ENCODE data around the gene GTF2F2.

GTF2F2 gene

DNA sequence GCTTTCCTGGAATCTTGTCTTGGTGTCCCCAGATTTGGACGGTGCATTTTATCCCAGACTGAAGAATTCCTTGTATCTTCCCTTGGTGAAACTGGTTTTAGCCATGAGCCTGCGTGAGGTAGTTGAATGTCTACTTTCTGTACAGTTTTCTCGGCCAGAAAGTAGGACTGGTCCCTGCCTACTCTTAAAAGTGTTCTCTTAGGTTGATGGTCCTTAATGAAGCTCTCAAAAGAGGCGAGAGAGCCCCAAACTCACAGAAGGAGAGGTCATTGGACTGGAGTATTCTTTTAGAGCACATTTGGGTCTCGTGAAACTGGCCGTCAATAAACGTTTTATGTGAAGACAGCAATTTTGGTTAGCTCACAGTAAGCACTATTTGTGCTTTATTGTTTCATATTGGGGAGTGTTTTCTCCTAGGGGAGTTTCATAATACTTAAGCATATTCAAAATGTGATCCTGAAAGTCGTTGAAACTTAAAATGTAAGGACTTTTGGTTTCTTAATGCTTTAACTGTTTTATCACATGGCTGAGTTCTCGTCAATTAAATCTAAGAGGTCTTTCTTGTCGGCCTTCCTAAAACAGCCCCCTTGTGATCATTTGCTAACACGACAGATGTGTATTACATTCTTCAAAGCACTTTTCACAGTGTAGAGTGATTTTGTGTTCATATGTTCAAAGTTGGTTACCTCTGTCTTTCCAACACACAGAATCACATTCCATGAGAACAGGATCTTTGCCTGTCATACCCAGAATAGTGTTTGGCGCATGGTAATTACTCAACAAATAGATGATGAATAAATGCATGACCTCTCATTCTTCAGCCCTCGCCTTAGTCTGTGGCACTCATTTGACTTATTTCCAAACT, 889 bp downstream of the GTF2F2 start:
- FAIRE-seq (no peak), DNase-seq (ENCODE audit: low spot score) (no peak)

DNA sequence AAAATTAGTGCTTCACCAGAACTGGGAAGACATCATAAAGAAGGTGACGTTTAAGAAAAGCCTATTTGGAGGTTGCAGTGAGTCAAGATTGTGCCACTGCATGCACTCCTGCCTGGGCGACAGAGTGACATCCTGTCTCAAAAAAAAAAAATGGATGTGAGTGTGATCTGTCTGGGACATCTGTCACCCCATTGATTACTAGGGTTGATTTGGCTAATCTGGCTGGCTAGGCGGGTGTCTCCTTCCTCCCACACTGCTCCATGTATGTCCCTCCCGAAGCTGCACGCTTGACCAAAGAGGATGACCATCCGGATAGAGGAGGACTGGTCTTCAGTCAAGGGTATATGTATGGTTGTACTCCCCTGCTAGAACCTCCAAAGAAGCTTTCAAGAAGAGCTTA, 2.6 kb downstream of the GTF2F2 start:
- DNase-seq (ENCODE audit: low spot score) (no peak), FAIRE-seq (no peak)

DNA sequence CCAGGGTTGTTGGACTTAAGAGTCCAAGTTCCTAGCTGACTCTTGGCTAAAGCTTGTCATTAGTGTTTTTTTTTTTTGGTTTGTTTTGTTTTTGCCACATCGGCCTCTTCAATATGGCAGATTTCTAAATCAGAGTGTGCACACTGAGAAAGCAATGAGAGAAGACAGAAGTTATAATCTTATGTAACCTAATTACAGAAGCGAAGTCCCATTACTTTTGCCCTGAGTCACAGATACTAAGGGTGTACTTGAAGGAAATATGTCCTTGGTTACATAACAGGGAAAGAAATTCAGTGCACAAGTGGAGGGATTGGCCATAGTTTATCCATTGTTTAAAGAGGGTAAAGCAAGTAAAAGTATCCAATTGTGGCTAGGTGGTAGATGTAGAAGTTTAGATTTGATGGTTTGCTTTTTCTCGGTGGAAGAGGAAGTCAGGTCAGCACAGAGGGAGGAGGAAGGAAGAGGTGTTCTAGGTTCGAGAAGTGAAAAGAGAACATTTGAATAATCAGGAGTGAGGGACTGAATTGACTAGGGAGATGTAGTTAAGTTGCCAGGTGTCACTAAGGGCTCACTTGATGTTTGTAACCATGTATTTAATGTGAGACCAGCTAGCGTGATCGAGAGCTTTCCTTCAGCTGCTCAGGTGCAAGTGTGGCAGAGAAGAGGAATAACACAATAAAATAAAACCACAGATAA, 12.2 kb downstream of the GTF2F2 start:
- FAIRE-seq: no peak
- no peak for DNase-seq (ENCODE audit: low spot score)

DNA sequence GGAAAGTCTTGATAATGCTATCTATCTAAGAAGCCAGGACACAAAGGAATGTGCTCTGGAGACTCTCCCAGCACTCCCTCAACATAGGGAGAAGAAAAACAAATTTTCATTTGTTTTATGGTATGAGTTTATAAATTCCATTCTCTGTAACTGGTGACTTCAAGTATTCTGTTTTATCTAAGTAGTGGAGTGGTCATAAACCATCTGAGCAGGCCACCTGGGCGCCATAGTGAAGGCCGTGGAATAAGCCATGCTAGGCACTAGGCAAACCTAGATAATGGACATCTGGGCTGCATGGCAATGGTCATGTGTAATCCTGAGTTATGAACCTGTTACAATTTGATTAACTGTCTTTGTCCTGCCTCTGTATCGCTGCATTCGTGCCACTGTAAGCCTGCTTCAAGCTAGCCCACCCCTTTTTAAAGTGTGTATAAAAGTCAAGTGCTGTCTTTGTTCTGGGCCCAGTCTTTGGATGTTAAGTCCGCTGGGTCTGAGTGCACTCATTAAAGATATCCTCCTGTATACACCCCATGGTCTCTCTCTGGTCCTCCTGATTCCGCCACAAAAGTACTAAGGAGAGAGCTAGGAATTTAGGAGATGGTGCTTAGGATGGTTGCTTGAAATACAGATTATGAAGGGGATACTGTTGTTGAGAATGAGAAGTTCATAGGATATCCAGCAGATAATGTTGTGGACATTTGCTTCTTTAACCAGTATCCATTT, 13.2 kb downstream of the GTF2F2 start:
- FAIRE-seq: no peak

DNA sequence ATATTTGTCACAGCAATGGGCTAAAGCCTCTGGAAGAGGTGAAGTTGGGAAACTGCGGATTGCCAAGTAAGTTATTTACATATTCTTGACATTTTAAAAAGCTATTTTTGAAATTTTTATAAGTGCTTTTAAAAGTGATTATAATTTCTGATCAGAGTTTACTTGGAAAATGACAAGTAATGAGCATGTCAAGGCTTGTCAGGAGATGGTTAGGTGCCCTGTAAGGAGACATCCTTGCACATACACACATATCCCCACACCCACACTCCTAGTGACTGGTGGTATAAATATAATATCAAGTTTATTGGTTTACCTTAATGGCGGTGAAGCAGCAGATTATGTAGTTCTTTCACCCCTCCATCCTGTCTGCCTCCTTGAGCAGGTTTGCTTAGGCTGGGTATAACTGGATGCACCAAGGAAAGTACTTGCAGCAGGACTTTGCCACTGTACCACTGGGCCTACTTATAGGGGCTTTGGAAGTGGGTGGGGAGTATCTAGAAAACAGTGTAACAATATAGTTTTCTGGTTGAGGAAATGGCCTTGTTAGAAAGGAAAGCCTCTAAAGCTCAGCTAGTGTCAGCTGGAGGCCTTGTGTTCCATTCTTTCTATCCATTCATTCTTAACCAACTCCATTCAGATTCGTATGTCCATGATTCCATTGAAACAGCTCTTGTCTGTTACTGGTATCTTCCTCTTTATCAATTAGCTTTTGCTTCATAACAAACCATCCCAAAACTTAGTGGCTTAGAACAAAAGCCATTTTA, 16.6 kb downstream of the GTF2F2 start:
- FAIRE-seq (no peak), DNase-seq (ENCODE audit: low spot score) (no peak)

More for the DNA sequence above, 13.2 kb downstream of the GTF2F2 start:
- no peak for DNase-seq (ENCODE audit: low spot score)

DNA sequence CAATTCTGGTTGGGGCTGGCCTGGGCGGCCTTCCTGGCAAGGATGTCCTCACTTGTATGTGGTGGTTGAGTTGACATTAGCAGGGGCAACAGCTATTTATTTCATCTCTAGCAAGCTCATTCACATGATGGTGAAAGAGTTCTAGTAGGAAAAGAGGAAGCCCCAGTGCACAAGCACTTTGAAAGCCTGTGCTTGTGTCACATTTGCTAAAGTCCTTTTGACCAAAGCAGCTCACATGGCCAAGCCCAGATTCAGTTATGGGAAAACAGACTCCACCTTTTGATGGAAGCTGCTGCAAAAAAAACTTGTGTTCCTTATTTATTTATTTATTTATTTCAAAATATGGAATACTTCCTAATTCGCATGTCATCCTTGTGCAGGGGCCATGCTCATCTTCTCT, 17.2 kb downstream of the GTF2F2 start:
- no peak for FAIRE-seq

DNA sequence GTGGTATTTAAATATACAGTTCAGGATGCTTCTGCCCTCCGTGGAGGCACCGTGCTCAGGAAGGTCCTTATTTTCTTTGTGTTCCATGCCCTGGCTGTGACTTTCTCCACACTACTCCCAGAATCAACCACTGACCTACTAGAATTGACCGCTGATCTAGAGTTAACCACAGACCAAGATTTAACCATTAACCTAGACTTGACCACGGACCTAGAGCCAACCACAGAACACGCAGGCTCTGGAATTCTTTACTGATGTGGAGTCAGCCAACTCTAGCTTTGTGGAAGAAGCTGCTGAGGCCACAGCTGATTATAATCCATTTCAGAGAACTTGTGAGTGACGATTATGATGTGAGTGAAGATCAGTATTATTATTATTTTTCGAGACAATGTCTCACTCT, 18.0 kb downstream of the GTF2F2 start:
- FAIRE-seq: no peak

More for the DNA sequence above, 17.2 kb downstream of the GTF2F2 start:
- DNase-seq (ENCODE audit: low spot score): no peak

DNA sequence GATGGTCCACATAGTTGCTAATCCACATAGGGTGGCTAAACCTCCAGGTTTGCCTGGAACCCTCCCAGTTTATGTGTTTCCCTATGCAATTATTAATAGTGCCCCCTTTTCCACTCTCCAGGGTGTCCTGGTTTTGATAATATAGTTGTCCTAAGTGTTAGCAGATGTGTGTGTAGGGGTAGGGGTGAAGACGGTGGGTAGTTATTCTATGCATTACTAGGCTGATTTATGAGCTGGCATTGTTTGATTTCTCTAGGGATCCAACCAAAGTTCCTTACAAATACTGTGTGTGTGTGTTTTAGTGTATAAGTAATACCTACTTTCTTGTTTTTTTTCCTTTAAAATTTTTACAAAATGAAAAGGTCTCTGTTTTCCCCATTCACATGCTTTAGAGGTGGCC, 21.1 kb downstream of the GTF2F2 start:
- FAIRE-seq: no peak
- no peak for DNase-seq (ENCODE audit: low spot score)

More for the DNA sequence above, 18.0 kb downstream of the GTF2F2 start:
- DNase-seq (ENCODE audit: low spot score): no peak

DNA sequence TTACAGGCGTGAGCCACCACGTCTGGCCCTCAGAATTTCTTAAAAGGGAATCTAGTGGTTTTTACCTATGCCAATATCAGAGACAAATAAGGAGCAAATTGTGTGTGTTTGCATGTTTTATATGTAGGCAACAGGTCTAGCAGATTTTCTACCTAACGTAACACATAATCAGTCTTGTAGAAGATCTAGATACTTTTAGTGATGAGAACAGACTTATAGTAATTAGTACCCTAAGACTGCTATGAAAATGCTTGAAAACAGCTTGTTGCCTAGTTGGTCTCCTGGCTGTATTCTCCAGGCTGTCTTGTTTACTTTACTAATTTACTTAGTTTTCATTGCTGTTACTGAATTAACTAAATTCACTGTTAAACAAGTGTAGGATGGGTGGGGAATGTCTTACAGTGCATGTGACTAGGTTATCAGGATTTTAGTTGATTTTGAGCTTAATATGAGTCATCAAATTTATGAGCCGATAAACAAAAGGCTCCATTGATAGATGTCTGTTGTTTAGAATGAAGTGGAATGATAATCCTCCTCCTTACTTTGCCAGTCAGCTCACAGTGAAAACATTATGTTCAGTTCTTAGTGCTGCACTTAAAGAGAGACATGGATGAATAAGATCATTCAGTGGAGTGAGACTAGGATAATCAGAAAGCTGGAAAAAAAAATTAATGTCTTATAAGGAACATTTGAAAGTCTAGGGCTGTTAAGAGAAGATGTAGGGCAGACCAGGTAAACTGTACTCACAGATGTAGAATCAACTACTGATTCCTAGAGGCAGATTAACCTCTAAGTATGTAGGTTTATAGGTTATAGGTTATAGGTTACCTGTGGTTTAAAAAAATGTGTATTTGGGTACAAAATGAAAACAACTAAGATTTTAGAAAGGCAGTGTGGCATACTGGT, 22.4 kb downstream of the GTF2F2 start:
- FAIRE-seq: no peak

DNA sequence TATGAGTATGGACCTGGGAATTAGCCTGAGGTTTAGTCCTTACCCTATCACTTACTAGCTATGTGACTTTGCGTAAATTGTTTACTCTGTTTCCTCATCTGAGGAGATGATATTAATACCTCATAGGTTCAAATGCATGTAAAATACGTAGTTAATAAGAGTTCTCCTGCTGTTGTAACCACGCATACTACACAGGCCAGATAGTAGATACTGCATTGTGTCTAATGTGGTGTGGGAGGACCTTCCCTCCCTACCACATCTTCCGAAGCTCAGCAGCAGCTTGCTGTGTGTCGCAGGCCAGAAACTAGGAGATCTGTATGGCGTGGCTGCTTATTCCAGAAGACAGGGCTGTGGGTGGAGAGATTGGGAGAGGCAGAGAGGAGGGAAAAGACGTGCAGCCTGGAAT, 23.0 kb downstream of the GTF2F2 start:
- no peak for FAIRE-seq
- no peak for DNase-seq (ENCODE audit: low spot score)

More for the DNA sequence above, 22.4 kb downstream of the GTF2F2 start:
- DNase-seq (ENCODE audit: low spot score): peak; percentile 34

DNA sequence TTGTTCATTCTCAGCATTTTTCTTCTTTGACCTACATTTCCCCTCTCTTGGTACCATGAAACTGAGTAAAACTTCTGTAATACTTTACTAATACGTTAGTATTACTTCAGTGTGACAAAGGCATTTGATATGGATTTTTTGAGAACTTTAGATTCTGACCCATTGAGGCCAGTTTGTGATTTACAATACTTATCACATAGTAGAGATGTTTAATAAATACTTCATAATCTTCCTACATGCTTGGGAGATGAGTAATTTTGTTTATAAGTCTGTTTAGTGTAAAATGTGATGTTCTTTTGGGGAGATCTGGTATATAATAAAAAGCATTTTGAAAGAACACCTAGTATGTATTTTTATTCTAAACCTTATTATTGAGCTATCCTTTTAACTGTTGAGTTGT, 29.7 kb downstream of the GTF2F2 start:
- no peak for FAIRE-seq

DNA sequence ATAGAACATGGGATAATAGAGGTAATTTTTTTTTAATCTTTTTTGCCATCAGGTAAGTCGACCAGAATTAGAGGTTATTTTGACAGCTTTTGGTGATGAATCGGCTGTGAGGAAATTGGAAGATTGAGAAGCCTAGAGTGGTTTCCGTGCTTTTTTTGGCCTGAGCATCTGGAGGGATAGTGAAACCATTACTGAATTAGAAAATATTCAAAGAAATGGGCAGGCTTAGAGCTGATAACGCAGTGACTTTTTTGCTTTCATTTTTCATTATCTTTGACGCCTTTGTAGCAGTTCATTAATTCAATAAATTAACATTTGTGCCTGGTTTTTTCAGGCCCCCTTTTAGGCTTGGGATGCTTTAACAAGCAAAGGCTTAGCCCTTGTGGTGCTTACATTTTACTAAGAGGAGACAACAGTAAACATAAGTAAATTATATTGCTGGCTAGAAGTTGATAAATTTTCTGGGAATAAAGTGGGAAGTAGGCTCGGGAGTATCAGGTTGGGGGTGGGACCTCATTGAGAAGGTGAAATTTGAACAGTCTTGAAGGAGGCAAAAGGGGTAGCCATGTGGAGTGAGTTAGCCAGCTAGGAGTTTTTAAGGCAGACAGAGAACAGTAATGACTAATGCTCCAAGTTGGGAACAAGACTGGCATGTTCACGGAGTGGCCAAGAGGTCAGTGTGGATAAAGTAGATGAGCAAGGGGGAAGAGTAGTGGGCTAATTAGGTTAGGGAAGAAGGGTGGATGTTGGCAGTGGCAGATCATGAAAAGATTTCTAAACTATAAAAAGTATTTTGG, 36.5 kb downstream of the GTF2F2 start:
- FAIRE-seq: no peak
- DNase-seq (ENCODE audit: low spot score): no peak

More for the DNA sequence above, 29.7 kb downstream of the GTF2F2 start:
- DNase-seq (ENCODE audit: low spot score): no peak

DNA sequence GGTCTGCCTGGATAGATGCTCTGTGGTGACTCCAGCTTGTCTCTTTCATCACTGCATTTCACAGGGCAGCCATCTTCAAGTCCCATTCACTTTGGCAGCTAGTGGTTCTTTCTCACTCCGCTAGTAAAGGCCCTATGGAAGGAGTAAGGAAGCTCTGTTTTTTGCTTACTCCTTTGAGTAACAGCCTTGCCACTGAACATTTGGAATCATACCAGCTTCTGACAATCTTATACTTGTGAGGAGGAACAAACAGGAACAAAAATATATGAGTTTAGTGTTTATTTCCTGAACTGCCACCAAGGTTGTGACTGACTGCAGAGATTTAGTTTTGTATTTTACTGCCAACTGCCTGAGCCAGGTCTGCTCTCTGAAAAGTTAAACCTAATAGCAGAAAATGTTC, 41.9 kb downstream of the GTF2F2 start:
- no peak for DNase-seq (ENCODE audit: low spot score)
- no peak for FAIRE-seq

DNA sequence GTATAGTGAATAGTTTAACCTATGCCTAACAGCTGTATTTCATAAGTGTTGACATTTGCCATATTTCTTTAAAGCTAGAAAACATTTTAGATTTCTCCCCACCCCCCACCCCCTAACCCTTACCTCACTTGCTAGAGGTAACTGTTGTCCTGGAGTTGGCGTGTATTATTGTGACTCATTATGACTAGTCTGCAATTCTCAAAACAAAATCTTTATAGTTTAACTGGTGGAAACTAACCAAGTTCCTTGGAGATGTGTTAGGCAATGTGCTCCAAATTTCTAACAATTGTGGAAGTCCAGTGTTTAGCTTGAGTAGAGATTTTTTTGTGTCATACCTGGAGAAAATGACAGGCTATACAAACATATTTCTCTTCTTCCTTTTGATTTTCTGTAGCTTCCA, 42.5 kb downstream of the GTF2F2 start:
- DNase-seq (ENCODE audit: low spot score): peak; percentile 50
- FAIRE-seq: no peak

DNA sequence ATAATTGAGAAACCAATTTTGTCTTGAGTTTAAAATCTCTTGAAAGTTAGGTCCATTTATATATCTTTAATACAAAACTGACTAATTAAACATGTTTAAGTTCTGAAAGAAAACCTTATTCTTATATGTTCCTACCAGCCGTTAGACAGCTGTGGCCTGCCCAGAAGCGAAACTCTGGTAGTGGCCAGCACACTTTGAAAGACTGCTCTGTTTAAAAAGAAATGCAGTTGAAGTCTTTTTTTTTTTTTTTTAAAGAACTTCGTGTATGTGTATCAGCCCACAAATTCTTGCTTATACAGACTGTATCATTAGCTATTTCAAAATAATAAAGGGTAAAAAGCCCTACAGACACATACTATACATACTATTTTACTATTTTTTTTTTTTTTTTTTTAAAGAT, 46.5 kb downstream of the GTF2F2 start:
- no peak for FAIRE-seq
- no peak for DNase-seq (ENCODE audit: low spot score)

DNA sequence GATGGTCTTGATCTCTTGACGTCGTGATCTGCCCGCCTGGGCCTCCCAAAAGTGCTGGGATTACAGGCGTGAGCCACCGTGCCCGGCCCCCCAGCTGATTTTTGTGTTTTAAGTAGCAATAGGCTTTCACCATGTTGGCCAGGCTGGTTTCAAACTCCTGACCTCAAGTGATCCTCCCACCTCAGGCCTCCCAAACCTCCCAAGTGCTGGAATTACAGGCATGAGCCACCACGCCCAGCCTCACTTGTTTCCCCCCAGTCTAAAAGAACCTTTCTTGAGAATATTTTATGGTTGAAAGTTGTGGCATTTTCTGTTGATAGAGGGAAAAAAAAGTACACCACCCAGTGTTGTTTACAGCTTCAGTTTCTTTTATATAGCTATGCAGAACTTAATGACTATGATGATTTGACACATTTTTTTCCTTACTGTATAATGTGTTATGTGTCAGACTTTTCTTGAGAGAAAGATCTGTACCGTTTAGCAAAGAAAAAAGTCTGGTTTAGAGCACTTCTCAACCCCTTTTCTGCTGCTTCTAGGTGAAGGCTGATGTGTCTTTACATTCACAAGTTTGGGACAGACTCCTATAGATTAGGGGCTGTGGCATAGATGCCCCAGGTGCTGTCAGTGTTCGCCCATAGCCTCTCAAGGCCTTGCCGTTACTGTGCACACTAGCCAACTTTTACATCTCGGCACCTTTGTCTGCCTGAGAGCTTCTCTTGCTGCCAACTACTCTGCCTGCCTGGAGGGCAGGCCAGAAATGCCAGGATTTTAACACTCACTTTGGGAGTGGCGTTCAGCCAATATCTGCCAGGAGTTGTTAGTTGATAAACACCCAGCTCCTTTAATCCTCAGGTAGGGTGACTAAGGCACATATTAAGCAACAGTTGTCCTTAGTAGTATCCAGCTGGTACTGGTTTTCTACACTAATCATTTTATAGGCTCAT, 47.6 kb downstream of the GTF2F2 start:
- DNase-seq (ENCODE audit: low spot score) (peak; percentile 24), FAIRE-seq (no peak)

DNA sequence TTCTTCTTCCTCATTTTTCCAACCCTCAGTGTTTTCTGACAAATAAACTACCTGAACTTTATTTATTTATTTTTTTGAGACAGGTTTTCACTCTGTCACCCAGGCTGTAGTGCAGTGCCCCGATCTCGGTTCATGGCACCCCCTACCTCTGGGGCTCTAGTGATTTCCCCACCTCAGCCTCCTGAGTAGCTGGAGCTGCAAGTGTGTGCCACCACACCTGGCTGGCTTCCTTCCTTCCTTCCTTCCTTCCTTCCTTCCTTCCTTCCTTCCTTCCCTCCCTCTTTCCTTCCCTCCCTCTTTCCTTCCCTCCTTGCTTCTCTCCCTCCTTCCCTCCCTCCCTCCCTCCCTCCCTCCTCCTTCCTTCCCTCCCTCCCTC, 48.2 kb downstream of the GTF2F2 start:
- DNase-seq (ENCODE audit: low spot score): no peak
- no peak for FAIRE-seq

DNA sequence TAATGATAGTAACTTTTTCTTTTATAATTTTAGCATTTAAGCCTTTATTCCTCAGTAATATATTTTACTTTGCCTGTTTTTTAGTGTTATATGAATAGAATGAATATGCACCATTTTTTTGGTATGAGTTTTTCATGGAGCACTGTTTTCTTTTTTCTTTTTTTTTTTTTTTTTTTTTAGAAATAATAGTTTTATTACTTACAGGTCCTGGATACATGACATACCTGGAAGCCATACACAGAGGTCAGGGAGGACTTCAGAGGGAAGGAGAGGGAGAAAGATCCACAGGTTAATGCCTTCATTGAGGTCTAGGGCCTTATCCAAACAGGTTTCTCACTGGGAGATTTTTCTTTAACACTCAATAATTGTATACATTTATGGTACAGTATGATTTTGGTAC, 54.2 kb downstream of the GTF2F2 start:
- DNase-seq (ENCODE audit: low spot score) (no peak), FAIRE-seq (no peak)

All from urothelium cell line (cell line).